ENCODE results near the gene TTBK1.

Gene TTBK1

GRCh38 chr6:43242908-43243663 is at the start of gene TTBK1:
TTBK1 (plus strand) TSS chr6:43243481; CDS start chr6:43246661, 3,180 bp downstream.
- peak; percentile 17 for DNase-seq

- no peak for DNase-seq
These were observed 49.4 kb upstream of the TTBK1 start for GRCh38 chr6:43193929-43194328.

- DNase-seq: no peak
These were observed 46.9 kb upstream of the TTBK1 start for GRCh38 chr6:43196337-43196736.

GRCh38 chr6:43199912-43200311 is 43.4 kb upstream of the TTBK1 start:
- DNase-seq: no peak

GRCh38 chr6:43200541-43200940 is 42.7 kb upstream of the TTBK1 start:
- DNase-seq: no peak

GRCh38 chr6:43202451-43202850 is 40.8 kb upstream of the TTBK1 start:
- no peak for DNase-seq

- DNase-seq: no peak
These were observed 40.1 kb upstream of the TTBK1 start for GRCh38 chr6:43203029-43203717.

GRCh38 chr6:43203718-43204095 is 39.6 kb upstream of the TTBK1 start:
- no peak for DNase-seq

GRCh38 chr6:43204271-43205105 is 38.8 kb upstream of the TTBK1 start:
- DNase-seq: no peak

- DNase-seq: no peak
These were observed 37.4 kb upstream of the TTBK1 start for GRCh38 chr6:43205849-43206248.

GRCh38 chr6:43207286-43207685 is 36.0 kb upstream of the TTBK1 start:
- DNase-seq: no peak

- DNase-seq: no peak
These were observed 31.3 kb upstream of the TTBK1 start for GRCh38 chr6:43211955-43212354.

- DNase-seq: no peak
These were observed 29.9 kb upstream of the TTBK1 start for GRCh38 chr6:43213431-43213830.

- DNase-seq: no peak
These were observed 28.2 kb upstream of the TTBK1 start for GRCh38 chr6:43215066-43215465.

GRCh38 chr6:43216200-43216599 is 27.1 kb upstream of the TTBK1 start:
- no peak for DNase-seq

- no peak for DNase-seq
These were observed 25.9 kb upstream of the TTBK1 start for GRCh38 chr6:43217351-43217750.

- DNase-seq: no peak
These were observed 24.2 kb upstream of the TTBK1 start for GRCh38 chr6:43219119-43219518.

- DNase-seq: no peak
These were observed 23.5 kb upstream of the TTBK1 start for GRCh38 chr6:43219814-43220213.

- no peak for DNase-seq
These were observed 22.8 kb upstream of the TTBK1 start for GRCh38 chr6:43220439-43220951.

- no peak for DNase-seq
These were observed 22.0 kb upstream of the TTBK1 start for GRCh38 chr6:43221046-43221972.

- no peak for DNase-seq
These were observed 20.7 kb upstream of the TTBK1 start for GRCh38 chr6:43222418-43223059.

- no peak for DNase-seq
These were observed 20.1 kb upstream of the TTBK1 start for GRCh38 chr6:43223175-43223574.

All from CD4-positive, alpha-beta T cell treated with Interleukin-4 for 4 hours (primary cell).